H9 (cell line): Measurements from ENCODE around the gene VAV1. TPM values are rescaled to one million over a fixed set of nuclear protein-coding genes. Genes with fewer than 3 reads are reported as not detected.

Experiments used
- DNase-seq: peaks from one replicate; pipeline ENCODE4 v3.0.0-alpha.2; 2017
- H2AFZ ChIP-seq: one replicate; pipeline ENCODE4 v1.6.1; 2013; ENCODE audit warnings: mild to moderate bottlenecking, low read length, control low read depth, moderate library complexity
- H2AK5ac ChIP-seq: 2 replicates; pipeline ENCODE4 v1.6.1; 2013; ENCODE audit warnings: low read length, control low read depth, mixed read lengths; ENCODE audit not compliant: insufficient read length
- H2BK120ac ChIP-seq: one replicate; pipeline ENCODE4 v1.6.1; 2013; ENCODE audit warnings: low read depth, mild to moderate bottlenecking, low read length, control low read depth, inconsistent platforms; ENCODE audit not compliant: poor library complexity, severe bottlenecking
- H2BK12ac ChIP-seq: 2 replicates; pipeline ENCODE4 v1.6.1; 2013; ENCODE audit warnings: low read length, control low read depth, mixed read lengths, low read depth; ENCODE audit not compliant: insufficient read length
- H2BK15ac ChIP-seq: 2 replicates; pipeline ENCODE4 v1.6.1; 2013; ENCODE audit warnings: low read depth, low read length, control low read depth
- H2BK20ac ChIP-seq: one replicate; pipeline ENCODE4 v1.6.1; 2013; ENCODE audit warnings: low read depth, mild to moderate bottlenecking, low read length, control low read depth, inconsistent platforms; ENCODE audit not compliant: poor library complexity, severe bottlenecking
- H2BK5ac ChIP-seq: 2 replicates; pipeline ENCODE4 v1.6.1; 2013; ENCODE audit warnings: low read length, control low read depth, mixed read lengths; ENCODE audit not compliant: insufficient read length
- H3K14ac ChIP-seq: 2 replicates; pipeline ENCODE4 v1.6.1; 2013; ENCODE audit warnings: low read length, control low read depth; ENCODE audit not compliant: insufficient read depth
- H3K18ac ChIP-seq: 2 replicates; pipeline ENCODE4 v1.6.1; 2013; ENCODE audit warnings: low read depth, mild to moderate bottlenecking, mixed read lengths, low read length, control low read depth; ENCODE audit not compliant: insufficient read length
- H3K23ac ChIP-seq: 2 replicates; pipeline ENCODE4 v1.6.1; 2013; ENCODE audit warnings: low read length, control low read depth, mixed read lengths, low read depth; ENCODE audit not compliant: insufficient read length
- H3K23me2 ChIP-seq: 2 replicates; pipeline ENCODE4 v1.6.1; 2013; ENCODE audit warnings: low read depth, mild to moderate bottlenecking, mixed read lengths, low read length, control low read depth; ENCODE audit not compliant: insufficient read length, poor library complexity, severe bottlenecking
- H3K27ac ChIP-seq: 2 replicates; pipeline ENCODE4 v1.5.1; 2013; ENCODE audit warnings: low read length, control low read depth, mixed read lengths, low read depth; ENCODE audit not compliant: insufficient read length
- H3K27me3 ChIP-seq: 2 replicates; pipeline ENCODE4 v1.6.1; 2013; ENCODE audit warnings: low read length, control low read depth, inconsistent platforms; ENCODE audit not compliant: insufficient read depth
- H3K4ac ChIP-seq: 2 replicates; pipeline ENCODE4 v1.6.1; 2013; ENCODE audit warnings: low read depth, mild to moderate bottlenecking, control low read depth, inconsistent platforms, low read length, moderate library complexity
- H3K4me1 ChIP-seq: 2 replicates; pipeline ENCODE4 v1.6.1; 2013; ENCODE audit warnings: low read length, control low read depth, inconsistent platforms; ENCODE audit not compliant: insufficient read depth
- H3K4me2 ChIP-seq: 2 replicates; pipeline ENCODE4 v1.6.1; 2013; ENCODE audit warnings: low read length, control low read depth, mixed read lengths; ENCODE audit not compliant: insufficient read length, insufficient read depth
- H3K56ac ChIP-seq: 2 replicates; pipeline ENCODE4 v1.6.1; 2013; ENCODE audit warnings: low read depth, mild to moderate bottlenecking, mixed read lengths, low read length, control low read depth; ENCODE audit not compliant: insufficient read length
- H3K79me1 ChIP-seq: 2 replicates; pipeline ENCODE4 v1.6.1; 2013; ENCODE audit warnings: low read depth, mild to moderate bottlenecking, moderate library complexity, low read length, control low read depth, inconsistent platforms; ENCODE audit not compliant: insufficient read depth, poor library complexity, severe bottlenecking
- H3K79me2 ChIP-seq: 2 replicates; pipeline ENCODE4 v1.6.1; 2013; ENCODE audit warnings: low read length, control low read depth, inconsistent platforms; ENCODE audit not compliant: insufficient read depth
- H3K9ac ChIP-seq: 2 replicates; pipeline ENCODE4 v1.6.1; 2013; ENCODE audit warnings: low read length, control low read depth, mixed read lengths; ENCODE audit not compliant: insufficient read length; ENCODE audit errors: extremely low read depth
- H3K9me3 ChIP-seq: one replicate; pipeline ENCODE4 v1.6.1; 2013; ENCODE audit warnings: low read depth, low read length, inconsistent platforms; ENCODE audit not compliant: control insufficient read depth
- H3T11ph ChIP-seq: one replicate; pipeline ENCODE4 v1.6.1; 2013; ENCODE audit warnings: mild to moderate bottlenecking, low read length, control low read depth, inconsistent platforms
- H4K20me1 ChIP-seq: one replicate; pipeline ENCODE4 v1.6.1; 2013; ENCODE audit not compliant: control insufficient read depth, insufficient read length, insufficient read depth
- H4K5ac ChIP-seq: 2 replicates; pipeline ENCODE4 v1.6.1; 2013; ENCODE audit warnings: low read depth, mild to moderate bottlenecking, mixed read lengths, low read length, control low read depth; ENCODE audit not compliant: insufficient read length
- H4K8ac ChIP-seq: replicated peaks from 2 replicates; pipeline ENCODE4 v1.6.1; 2013; ENCODE audit warnings: low read length, control low read depth, mixed read lengths, low read depth; ENCODE audit not compliant: insufficient read length
- H4K91ac ChIP-seq: 2 replicates; pipeline ENCODE4 v1.6.1; 2013; ENCODE audit warnings: low read depth, mild to moderate bottlenecking, moderate library complexity, mixed read lengths, low read length, control low read depth; ENCODE audit not compliant: insufficient read length
- H3K27ac Mint-ChIP-seq, 3 experiments: 2 replicates in 2 of 3; 3 replicates in 1 of 3; pipeline ENCODE4 v1.8.0; 2020 to 2021; ENCODE audit warnings: mixed read lengths in 3 of 3, mild to moderate bottlenecking in 1 of 3, moderate library complexity in 1 of 3
- H3K27me3 Mint-ChIP-seq: 2 replicates; pipeline ENCODE4 v1.8.0; 2021; ENCODE audit warnings: low read depth, mild to moderate bottlenecking, moderate library complexity, mixed read lengths
- H3K36me3 Mint-ChIP-seq, 3 experiments: 2 replicates in 2 of 3; 3 replicates in 1 of 3; pipeline ENCODE4 v1.8.0; 2020 to 2021; ENCODE audit warnings: low read depth in 3 of 3, mixed read lengths in 3 of 3; ENCODE audit not compliant: insufficient read depth in 1 of 3
- H3K4me1 Mint-ChIP-seq, 2 experiments: 2 replicates each; pipeline ENCODE4 v1.8.0; 2020; ENCODE audit warnings: mixed read lengths in 2 of 2
- H3K4me3 Mint-ChIP-seq, 2 experiments: 2 replicates in 1 of 2; 3 replicates in 1 of 2; pipeline ENCODE4 v1.8.0; 2020 to 2021; ENCODE audit warnings: mild to moderate bottlenecking in 2 of 2, mixed read lengths in 2 of 2, moderate library complexity in 1 of 2
- H3K9me3 Mint-ChIP-seq, 2 experiments: 2 replicates in 1 of 2; 3 replicates in 1 of 2; pipeline ENCODE4 v1.8.0; 2020; ENCODE audit warnings: mild to moderate bottlenecking in 2 of 2, mixed read lengths in 2 of 2, moderate library complexity in 1 of 2
- WGBS: extraction: QIAGEN DNeasy Blood & Tissue Kit; methylation state at CpG from one replicate; pipeline ENCODE4 v1.1.7; 2013; ENCODE audit warnings: missing lambda C conversion rate, low lambda C conversion rate, mixed read lengths; ENCODE audit not compliant: insufficient read length; ENCODE audit errors: extremely low coverage; 5-methylcytosine and 5-hydroxymethylcytosine counted together
- total RNA-seq: library from RNA; stranded (reverse); gene quantifications from 2 replicates; pipeline ENCODE4 v1.2.1, GENCODE V29; 2021
- TF ChIP-seq, protein P1 (sequence below): fragments of 200-600 bp; sonication (generic); conservative IDR thresholded peaks from 3 replicates; pipeline ENCODE4 v1.8.0; 2021; ENCODE audit warnings: antibody characterized with exemption, mild to moderate bottlenecking

The VAV1 gene
- total RNA-seq, 1 experiment from 2014 or later: 0.90 TPM

DNA sequence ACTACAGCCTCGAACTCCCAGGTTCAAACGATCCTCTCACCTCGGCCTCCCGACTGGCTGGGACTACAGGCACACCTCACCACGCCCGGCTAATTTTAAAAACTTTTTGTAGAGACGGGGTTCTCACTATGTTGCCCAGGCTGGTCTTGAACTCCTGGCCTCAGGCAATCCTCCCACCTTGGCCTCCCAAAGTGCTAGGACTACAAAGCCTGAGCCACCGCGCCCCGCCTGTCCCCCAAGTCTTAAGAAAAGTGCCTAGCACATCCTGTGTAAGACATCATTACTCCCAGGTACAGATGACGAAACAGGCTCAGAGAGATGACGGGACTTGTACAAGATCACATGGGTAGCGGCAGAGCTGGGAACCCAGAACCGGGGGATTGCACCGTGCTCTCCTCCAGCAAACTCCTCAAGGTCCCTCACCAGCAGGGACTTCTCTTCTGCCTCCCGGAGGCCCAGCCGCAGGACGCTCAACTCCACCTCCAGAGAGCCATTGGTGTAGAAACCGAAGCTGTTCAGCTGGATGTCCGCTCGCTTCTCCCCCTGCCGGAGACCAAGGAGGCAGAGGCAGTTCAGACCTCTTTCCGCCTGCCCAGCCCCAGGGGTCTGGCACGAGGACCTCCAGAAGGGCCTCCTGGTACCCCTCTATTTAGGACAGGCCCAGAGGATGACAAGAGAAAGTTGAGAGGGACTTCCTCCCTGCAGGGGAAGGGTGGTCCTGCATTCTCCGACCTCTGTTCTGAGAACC lies 36.2 kb upstream of the VAV1 start:
- Mint-ChIP-seq H3K27me3 (no peaks in the 10 kb centered on the region), H3K27ac (peak overlapping the region; percentile 91 to 98 (median 97)), H3K9me3 (no peaks in the 10 kb centered on the region), H3K4me3 (peak overlapping the region; percentile 88 to 97), H3K36me3 (peaks cover 7 to 16% (median 12%) of the 10 kb centered on the region in 3 experiments), H3K4me1 (peaks cover 32 to 41% of the 10 kb centered on the region in 2 experiments)
- TF ChIP-seq, protein P1, sequence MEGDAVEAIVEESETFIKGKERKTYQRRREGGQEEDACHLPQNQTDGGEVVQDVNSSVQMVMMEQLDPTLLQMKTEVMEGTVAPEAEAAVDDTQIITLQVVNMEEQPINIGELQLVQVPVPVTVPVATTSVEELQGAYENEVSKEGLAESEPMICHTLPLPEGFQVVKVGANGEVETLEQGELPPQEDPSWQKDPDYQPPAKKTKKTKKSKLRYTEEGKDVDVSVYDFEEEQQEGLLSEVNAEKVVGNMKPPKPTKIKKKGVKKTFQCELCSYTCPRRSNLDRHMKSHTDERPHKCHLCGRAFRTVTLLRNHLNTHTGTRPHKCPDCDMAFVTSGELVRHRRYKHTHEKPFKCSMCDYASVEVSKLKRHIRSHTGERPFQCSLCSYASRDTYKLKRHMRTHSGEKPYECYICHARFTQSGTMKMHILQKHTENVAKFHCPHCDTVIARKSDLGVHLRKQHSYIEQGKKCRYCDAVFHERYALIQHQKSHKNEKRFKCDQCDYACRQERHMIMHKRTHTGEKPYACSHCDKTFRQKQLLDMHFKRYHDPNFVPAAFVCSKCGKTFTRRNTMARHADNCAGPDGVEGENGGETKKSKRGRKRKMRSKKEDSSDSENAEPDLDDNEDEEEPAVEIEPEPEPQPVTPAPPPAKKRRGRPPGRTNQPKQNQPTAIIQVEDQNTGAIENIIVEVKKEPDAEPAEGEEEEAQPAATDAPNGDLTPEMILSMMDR: peak; percentile 61; the same call in 2 of the 3 replicates
- Histone ChIP-seq H2AFZ (no peak overlapping the region), H4K20me1 (peaks cover 2% of the 10 kb centered on the region), H3K56ac (no peak overlapping the region), H3K4me2 (peak overlapping the region; percentile 97), H2BK120ac (no peak overlapping the region), H3K9ac (peak overlapping the region; percentile 47), H2BK12ac (no peak overlapping the region), H2AK5ac (no peak overlapping the region), H3K27ac (peak overlapping the region; percentile 42), H3K79me1 (no peaks in the 10 kb centered on the region), H3K9me3 (no peaks in the 10 kb centered on the region), H3K4ac (no peak overlapping the region), H3K23me2 (peaks cover 25% of the 10 kb centered on the region), H2BK15ac (no peak overlapping the region; the same call in 1 of the 2 replicates), H4K8ac (no peak overlapping the region), H3K18ac (peak overlapping the region; percentile 27), H2BK20ac (no peak overlapping the region), H4K91ac (no peak overlapping the region), H3K27me3 (no peaks in the 10 kb centered on the region), H2BK5ac (no peak overlapping the region), H3T11ph (no peak overlapping the region), H3K23ac (no peak overlapping the region), H3K79me2 (no peaks in the 10 kb centered on the region; the same call in 1 of the 2 replicates), H3K14ac (peak overlapping the region; percentile 45; the same call in 1 of the 2 replicates), H3K4me1 (peaks cover 7% of the 10 kb centered on the region; the same call in 1 of the 2 replicates), H4K5ac (no peak overlapping the region)
- WGBS: no CpG with 5 or more reads among the region's 25 CpGs
- DNase-seq: peak; percentile 89
